GM21717 (cell line): Measurements from ENCODE around the gene ADCK2.
"Not testable (repeated sequence)": the region's sequence is repeated elsewhere in the genome, so short reads cannot be mapped to it uniquely, and the experiment has no call there.

Experiments
- ATAC-seq: cut with Tn5 transposase; IDR thresholded peaks from one replicate; pipeline ENCODE4 v1.9.1; 2021; ENCODE audit warnings: mild to moderate bottlenecking, moderate library complexity; ENCODE audit not compliant: unreplicated experiment

The ADCK2 gene

GRCh38 chr7:140691376-140692045 lies 18.8 kb downstream of the ADCK2 start:
- ATAC-seq: no peak

- not testable (repeated sequence) for ATAC-seq
Observed at GRCh38 chr7:140693849-140694248, 21.1 kb downstream of the ADCK2 start.

GRCh38 chr7:140694592-140694991 lies 21.8 kb downstream of the ADCK2 start:
- ATAC-seq: no peak

- ATAC-seq: no peak
Observed at GRCh38 chr7:140695381-140695780, 22.6 kb downstream of the ADCK2 start.

- ATAC-seq: no peak
Observed at GRCh38 chr7:140696024-140696679, 23.4 kb downstream of the ADCK2 start.

GRCh38 chr7:140696680-140697446 lies 24.1 kb downstream of the ADCK2 start, which contains the start of gene NDUFB2:
TSS of gene NDUFB2 (plus strand) at chr7:140696708. CDS start at chr7:140696745, 37 bp downstream.
- peak; percentile 96 for ATAC-seq

GRCh38 chr7:140697447-140698143 lies 24.9 kb downstream of the ADCK2 start:
- no peak for ATAC-seq

GRCh38 chr7:140698477-140698876 lies 25.7 kb downstream of the ADCK2 start:
- ATAC-seq: no peak

- ATAC-seq: no peak
Observed at GRCh38 chr7:140702774-140703173, 30.0 kb downstream of the ADCK2 start.

- ATAC-seq: no peak
Observed at GRCh38 chr7:140704205-140704604, 31.5 kb downstream of the ADCK2 start.

GRCh38 chr7:140707132-140707531 lies 34.4 kb downstream of the ADCK2 start:
- ATAC-seq: no peak

GRCh38 chr7:140708764-140709163 lies 36.0 kb downstream of the ADCK2 start:
- ATAC-seq: not testable (repeated sequence)

- ATAC-seq: not testable (repeated sequence)
Observed at GRCh38 chr7:140712392-140712791, 39.6 kb downstream of the ADCK2 start.

- no peak for ATAC-seq
Observed at GRCh38 chr7:140714331-140715040, 41.7 kb downstream of the ADCK2 start.

- ATAC-seq: no peak
Observed at GRCh38 chr7:140719721-140720120, 47.0 kb downstream of the ADCK2 start.

- ATAC-seq: no peak
Observed at GRCh38 chr7:140722254-140722653, 49.5 kb downstream of the ADCK2 start.

- no peak for ATAC-seq
Observed at GRCh38 chr7:140723006-140723405, 50.3 kb downstream of the ADCK2 start.

- ATAC-seq: no peak
Observed at GRCh38 chr7:140723574-140723973, 50.8 kb downstream of the ADCK2 start.

GRCh38 chr7:140724706-140725105 lies 52.0 kb downstream of the ADCK2 start:
- ATAC-seq: no peak

- ATAC-seq: no peak
Observed at GRCh38 chr7:140726281-140726680, 53.5 kb downstream of the ADCK2 start.
